ENCODE data around the gene MAEA.
"Not testable (repeated sequence)": the region's sequence is repeated elsewhere in the genome, so short reads cannot be mapped to it uniquely, and the experiment has no call there.

The MAEA gene

DNA sequence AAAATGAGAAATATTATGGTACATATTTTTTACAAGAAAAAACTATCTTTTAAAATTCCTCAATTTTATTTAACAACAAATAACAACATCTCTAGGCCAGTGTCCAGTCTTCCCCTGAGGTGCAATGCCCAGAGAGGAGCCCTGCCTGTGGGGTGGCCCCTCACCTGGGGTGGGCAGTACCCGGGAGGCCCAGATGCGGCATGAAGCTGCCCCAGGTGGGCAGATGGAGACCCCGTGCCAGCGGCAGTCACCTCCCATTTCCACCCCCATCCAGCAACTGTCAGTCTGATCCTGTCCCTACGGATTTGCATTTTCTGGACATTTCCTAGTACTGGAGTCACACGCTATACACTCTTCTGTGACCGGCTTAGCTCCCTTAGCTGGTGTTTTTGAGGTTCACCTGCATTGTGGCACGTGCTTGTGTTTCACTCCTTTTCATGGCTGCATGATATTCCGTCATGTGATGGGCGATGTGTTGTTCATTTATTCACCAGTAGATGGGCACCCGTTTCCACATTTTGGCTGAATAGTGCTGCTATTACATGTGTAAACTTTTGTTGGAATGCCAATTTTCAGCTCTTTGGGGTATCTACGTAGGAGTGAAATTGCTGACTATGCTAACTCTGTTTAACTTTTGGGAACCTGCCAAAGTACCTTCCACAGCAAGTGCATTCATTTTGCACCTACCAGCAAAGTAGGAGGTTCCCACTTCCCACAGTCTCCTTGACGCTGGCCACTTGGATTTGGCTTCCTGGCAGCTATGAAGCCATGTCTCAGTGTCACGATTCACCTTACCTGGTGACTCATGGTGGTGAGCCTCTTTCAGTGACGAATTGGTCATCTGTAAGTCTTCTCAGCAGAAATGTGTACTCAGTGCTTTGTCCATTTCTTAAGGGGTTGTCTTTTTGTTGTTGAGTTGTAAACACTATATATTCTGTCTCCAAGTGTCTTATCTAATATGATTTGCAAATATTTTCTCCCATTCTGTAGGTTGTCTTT, 11.7 kb upstream of the MAEA start:
- in situ Hi-C loops (cut with MboI; ENCODE audit: low sequenced_read_pairs) = no loop called here

DNA sequence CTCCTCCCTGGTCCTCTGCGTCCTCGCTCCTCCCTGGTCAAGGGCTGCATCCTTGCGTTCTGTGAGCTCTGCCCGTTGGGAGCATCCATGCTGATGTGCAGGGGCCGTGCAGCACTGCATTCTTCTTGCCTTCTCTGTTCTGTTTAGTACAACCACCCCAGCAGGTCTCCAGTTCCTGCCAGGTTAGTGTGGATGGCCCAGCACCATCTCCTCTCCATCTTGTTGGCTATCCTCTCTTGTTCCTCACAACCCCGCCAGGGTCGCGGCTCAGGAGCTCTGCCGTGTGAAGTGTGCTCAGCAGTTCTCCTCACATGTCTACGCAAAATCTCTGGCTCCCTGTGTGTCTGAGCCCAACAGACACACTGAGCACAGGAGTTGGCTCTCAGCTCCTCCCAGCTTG, 10.4 kb upstream of the MAEA start:
- in situ Hi-C loops (cut with MboI; ENCODE audit: low sequenced_read_pairs) = no loop called here

DNA sequence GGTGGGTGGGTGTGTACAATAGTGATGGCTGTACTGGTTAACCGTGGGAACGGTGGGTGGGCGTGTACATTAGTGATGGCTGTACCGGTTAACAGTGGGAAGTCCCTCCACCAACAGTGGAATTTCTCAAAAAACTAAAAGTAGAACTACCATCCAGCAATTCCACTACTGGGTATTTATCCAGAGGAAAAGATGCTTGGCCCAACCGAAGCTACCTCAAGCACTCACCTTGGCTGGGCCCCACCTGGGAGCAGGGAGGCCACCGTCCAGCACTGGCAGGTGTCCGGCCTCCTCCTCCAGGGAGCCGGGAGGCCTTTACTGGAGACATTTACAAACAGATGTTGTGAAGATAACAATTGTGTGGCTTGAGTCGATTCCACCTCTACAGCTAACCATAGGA, 6.0 kb upstream of the MAEA start:
- in situ Hi-C loops (cut with MboI; ENCODE audit: low sequenced_read_pairs) = no loop called here

DNA sequence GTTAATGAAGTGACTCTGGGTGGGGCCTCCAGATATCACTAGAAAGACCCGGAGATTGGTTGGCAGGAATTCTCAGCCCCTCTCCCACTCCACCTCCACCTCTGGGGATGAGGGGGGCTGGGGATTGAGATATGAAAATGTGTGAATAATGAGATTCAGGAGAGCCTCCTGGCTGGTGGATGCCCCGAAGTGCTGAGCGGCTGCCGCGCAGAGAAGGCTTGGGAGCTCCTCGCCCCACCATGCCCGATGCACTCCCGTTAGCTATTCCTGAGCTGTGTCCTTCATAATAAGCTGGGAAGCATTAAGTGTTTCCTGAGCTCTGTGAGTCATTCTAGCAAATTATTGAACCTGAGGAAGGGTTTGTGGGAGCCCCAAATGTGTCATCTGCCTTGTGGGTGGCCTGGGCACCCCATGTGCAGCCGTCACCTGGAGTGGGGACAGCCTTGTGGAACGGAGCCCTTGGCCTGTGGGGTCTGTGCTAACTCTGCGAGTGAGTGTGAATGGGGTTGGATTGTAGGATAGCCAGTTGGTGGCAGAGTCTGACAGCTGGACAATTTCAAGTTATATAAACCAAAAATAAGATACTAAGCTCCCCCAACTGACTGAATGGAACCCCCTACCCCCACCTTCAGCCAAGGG, 4.4 kb upstream of the MAEA start:
- in situ Hi-C loops (cut with MboI; ENCODE audit: low sequenced_read_pairs) = no loop called here

DNA sequence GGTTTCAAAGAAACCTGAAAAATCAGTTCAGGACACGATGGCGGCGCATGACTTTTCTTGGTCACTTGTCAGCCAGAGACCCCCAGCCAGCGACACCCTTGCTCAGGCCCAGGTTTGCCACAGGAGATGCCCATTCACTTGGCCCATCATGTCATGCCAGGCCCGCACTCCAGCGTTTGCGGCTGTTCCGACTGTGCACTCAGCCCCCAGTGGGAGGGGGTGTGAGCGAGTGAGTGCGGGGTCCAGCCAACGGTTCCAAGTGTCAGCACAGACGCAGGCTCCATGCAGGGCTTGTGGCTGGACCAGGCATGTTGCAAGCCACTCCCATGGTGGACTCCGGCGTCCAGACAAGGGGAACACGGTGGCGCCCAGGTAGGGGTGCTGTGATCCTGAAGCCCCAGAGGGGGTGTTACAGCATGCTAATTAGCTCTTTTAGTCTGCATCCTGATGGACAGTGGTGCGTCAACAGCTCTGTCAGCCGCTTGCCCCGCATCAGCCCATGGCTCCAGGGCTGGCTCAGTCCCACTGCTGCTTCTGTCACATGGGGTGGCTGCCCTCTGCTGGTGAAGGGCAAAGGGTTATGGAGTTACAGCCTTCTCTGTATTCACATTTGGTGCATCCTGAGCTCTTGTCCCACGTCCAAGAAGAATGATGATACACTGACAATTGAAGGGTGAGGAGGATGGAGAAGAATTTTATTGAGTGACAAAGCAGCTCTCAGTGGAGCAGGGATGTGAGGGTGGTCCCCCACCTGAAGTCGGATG, 3.7 kb upstream of the MAEA start:
- in situ Hi-C loops (cut with MboI; ENCODE audit: low sequenced_read_pairs) = no loop called here

DNA sequence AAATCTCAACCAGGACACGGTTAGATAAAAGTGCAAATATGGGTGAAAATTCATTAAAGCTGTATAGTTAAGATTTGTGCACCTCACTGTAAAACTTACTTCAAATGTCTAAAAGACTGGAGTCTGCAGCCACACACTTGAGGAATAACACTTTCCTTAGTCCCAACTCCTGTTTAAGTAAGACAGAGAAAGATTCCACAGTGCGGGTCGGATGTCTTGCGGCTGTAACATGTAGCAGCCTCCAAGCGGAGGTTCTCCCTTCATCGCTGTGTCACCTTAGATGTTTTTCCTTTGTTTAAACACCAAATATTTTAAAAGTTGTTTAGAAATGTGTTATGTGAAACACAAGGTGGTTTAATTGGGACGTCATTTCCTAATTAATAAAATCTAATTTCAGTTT, 905 bp upstream of the MAEA start:
- in situ Hi-C loops (cut with MboI; ENCODE audit: low sequenced_read_pairs) = no loop called here

DNA sequence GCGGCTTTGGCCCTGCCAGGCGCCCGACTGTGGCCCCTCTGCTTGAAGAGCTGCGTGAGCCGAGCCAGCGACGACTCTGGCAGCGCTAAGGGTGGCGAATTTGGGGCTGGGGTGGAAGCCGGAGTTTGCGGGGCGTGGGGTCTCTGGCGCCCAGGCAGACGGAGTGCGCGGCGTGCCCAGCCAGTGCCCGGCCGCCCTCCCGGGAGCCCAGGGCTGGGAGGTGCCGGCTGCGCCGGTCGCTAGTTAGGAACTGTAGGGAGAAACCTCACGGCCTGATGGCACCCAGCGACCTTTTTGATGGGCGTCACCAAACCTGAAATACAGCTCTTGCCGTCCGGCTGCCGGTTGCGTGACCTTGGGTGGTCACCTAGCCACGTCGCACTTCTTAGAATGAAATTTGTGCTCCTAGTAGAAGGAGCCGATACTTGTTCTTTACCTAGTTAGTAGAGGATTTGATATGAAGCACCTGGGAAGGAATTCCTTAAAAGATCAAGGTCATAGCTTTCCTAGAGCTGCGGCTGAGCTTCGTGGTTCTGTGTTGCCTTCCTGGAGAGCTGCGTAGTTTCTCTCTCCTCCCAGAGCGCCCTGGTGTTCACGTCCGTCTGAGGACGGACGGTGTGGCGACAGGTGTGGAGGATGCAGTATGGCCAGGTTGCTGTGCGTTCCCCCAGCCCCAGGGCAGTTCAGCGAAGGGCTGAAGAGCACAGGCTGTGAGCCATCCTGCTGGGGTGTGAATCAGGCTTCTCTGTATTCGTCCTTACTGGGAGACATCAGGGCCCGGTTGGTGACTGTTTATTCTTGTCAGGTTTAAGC, 680 bp downstream of the MAEA start:
- in situ Hi-C loops (cut with MboI; ENCODE audit: low sequenced_read_pairs) = no loop called here

DNA sequence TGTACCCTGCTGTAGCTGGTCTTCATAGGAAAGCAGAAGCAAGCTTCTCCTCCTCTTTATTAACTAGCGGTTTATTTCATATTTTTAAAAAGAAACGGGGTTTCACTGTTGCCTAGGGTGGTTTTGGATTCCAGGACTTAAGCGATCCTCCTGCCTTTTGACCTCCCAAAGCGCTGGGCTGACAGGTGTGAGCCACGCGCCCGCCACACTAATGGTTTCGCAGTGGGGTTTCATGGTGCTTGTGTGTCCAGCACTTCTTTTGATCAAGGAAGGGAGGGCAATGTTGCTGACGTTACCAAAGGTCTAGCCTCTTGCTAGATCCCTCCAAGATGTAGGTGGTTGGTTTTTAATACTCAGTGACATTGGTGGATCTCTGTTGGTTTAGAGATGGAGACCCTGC, 1.4 kb downstream of the MAEA start:
- in situ Hi-C loops (cut with MboI; ENCODE audit: low sequenced_read_pairs) = no loop called here

DNA sequence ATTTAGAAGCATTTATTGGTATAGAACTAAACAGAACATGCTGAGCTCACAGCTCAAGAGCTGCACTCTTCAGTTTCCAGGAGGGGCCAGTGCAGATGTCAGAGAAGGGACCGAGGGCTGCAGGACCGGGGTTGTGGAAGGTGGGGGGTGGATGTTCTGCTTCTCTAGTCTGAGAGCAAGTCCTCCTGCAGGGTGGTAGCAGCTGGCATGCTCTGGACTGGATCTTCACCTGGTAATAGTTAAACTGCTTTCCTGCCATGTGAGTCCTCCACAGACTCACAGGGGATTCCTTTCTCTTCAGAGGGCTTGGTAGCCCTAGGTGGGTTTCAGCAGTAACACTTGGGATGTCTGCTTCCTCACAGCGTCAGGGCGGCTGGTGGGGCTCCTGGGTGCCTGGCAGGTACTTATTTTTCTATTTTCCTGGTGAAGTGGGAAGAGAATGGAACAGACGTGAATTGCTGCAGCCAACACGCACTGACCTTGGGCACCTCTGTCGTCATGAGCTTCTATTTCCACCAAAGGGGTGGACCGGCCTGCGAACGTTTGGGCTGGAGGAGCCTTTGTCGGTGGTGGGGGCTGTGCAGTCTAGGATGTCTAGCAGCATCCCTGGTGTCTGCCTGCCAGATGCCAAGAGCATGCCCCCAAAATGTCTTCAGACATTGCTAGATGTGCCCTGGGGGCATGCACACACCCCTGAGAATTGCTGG, 2.5 kb downstream of the MAEA start:
- in situ Hi-C loops (cut with MboI; ENCODE audit: low sequenced_read_pairs) = no loop called here

DNA sequence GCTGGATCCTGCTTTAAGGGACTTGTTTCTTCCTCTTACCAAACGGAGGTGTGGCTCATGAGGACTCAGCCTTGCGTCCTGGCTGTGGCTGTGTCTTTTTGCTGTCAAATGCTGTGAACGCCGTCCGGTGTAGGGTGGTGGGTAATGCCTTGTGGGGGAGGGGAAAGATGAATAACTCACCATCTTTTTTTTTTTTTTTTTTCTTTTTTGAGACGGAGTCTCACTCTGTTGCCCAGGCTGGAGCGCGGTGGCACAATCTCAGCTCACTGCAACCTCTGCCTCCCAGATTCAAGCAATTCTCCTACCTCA, 3.0 kb downstream of the MAEA start:
- in situ Hi-C loops (cut with MboI; ENCODE audit: low sequenced_read_pairs) = not testable (repeated sequence)

DNA sequence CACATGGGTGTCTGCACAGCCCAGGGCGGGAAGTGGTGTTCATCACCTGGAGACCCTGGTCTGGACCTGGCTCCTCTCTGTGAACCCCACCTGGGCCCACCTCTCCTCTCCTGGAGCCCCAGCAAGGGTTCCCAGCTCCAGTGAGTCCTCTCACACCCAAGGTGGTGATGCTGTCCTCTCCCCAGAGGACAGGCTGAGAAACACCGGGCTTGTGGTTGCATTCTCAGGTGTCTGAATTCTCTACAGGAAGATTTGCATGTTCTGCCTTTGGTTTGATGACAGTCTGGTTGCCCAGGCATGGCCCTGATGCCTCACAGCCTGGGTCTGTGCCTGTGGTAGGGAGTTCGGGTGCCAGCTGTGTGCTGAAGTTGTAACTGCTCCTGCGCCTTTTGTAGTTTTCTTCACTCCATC, 3.8 kb downstream of the MAEA start:
- in situ Hi-C loops (cut with MboI; ENCODE audit: low sequenced_read_pairs) = no loop called here

DNA sequence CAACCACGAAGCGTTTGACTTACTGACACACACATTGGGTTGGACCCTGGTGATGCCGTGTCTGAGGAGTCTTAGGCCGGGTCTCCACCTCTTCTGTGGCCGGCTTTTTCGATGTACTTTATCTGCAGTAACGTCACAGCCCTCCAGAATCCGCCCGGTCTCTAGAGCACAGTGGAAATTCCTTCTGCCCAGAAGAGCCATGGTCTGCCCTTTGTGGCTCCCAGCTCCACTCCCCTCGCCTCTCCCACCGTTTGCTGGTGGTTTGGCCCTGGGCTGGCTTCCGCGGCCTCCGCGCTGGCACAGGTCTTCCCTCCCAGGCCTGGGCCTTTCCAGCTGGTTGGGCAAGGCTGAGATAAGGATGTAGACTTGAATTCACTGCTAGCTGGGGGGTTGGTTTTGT, 4.3 kb downstream of the MAEA start:
- in situ Hi-C loops (cut with MboI; ENCODE audit: low sequenced_read_pairs) = no loop called here

DNA sequence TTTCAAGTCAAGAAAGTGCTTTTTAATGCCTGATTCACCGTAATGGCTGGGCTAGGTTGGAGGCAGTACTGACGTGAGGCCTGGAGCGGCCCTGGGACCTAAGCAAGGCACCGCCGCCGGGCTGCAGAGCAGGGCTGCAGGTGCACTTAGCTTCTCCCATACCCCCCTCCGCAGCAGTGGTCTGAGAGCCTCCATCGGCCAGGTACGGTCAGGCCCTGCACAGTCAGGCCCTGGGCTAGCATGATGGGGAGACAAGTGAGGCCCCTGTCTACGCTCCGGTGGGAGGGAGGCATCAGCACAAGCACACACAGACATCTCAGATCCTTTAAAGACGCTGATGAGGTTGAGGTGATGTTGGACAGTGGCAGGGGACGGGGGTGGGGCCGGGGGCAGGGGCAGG, 4.7 kb downstream of the MAEA start:
- in situ Hi-C loops (cut with MboI; ENCODE audit: low sequenced_read_pairs) = no loop called here

DNA sequence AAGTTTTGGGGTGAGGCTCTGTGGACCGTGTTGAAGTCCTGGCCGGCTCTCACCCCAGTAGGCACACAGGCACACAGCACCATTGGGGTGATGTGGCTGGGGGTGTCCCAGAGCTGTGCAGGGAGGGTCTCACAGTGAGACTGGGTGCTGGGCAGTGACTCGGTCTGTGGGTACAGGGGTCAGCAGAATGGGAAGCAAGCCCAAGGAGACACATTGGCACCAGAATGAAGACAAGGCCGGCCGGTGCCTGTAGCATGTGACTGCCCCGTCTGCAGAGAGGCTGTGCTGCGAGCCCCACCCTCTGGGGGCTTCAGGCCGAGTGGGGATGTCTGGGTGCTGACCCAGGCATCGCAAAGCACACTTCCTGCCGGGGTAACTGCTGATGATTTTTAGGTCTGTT, 5.2 kb downstream of the MAEA start:
- in situ Hi-C loops (cut with MboI; ENCODE audit: low sequenced_read_pairs) = no loop called here

DNA sequence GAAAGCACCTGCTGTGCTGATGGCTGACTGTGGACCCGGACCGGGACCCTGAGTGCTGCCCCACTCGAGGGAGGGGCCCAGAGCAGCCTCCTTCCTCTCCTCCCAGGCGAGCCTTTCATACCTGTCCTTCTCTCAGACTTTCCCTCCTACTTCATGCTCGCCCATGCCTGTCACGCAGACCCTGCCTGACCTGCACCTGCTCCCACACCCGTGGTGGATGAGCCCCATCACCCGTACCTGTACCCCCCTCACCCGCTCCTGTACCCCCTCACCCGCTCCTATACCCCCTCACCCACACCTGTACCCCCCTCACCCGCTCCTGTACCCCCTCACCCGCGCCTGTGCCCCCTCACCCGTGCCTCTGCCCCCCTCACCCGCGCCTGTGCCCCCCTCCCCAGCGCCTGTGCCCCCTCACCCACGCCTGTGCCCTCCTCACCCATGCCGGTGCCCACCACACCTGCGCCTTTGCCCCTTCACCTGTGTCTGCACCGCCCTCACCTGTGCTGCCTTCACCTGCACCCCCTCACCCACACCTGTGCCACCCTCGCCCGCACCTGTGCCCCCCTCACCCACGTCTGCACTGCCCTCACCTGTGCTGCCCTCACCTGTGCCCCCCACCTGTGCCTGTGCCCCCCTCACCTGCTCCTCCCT, 5.8 kb downstream of the MAEA start:
- in situ Hi-C loops (cut with MboI; ENCODE audit: low sequenced_read_pairs) = no loop called here

DNA sequence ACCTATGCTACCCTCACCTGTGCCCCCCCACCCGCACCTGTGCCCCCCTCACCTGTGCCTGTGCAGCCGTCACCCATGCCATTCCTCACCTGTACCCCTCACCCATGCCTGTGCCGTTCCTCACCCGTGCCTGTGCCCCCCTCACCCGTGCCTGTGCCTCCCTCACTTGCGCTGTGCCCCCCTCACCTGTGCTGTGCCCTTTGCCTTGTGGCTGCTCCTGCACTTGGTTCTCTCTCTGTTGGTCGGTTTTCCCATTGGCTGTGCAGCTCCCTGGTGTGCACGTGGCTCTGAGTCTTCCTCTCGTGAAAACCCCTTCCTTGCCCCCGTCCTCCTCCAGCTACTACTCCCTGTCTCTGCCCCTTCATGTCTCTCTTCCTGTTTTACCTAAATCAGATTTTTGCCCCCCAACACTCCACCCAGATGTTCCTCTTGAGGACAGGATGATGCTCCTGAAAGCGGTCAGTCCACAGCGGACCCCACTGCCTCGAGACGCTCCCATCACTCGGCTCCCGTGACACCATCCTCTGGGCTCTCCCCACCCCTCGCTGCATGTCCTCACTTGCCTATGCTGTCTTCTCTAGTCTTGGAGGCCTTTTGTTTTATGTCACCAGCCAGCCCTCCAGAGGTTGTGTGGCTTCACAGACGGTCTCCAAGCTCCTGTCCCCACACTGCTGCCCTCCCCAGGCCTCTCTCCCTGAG, 6.8 kb downstream of the MAEA start:
- in situ Hi-C loops (cut with MboI; ENCODE audit: low sequenced_read_pairs) = no loop called here

DNA sequence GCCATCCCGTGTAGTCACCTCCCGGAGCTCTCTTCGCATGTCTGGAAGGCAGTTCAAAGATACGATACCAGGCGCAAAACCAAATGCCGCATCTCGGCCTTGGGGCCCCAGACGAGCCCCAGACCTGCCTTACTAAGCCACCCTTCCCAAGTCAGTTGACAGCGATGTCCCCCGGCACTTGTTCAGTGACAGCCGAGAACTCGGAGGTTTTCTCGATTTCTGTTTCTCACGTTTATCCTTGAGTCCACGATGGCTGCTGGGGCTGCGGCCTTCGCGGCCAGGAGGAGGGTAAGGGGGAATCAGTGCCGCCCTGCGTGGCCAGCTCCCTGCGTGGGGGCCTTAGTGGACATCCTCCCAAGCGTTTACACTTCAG, 7.3 kb downstream of the MAEA start:
- in situ Hi-C loops (cut with MboI; ENCODE audit: low sequenced_read_pairs) = no loop called here

DNA sequence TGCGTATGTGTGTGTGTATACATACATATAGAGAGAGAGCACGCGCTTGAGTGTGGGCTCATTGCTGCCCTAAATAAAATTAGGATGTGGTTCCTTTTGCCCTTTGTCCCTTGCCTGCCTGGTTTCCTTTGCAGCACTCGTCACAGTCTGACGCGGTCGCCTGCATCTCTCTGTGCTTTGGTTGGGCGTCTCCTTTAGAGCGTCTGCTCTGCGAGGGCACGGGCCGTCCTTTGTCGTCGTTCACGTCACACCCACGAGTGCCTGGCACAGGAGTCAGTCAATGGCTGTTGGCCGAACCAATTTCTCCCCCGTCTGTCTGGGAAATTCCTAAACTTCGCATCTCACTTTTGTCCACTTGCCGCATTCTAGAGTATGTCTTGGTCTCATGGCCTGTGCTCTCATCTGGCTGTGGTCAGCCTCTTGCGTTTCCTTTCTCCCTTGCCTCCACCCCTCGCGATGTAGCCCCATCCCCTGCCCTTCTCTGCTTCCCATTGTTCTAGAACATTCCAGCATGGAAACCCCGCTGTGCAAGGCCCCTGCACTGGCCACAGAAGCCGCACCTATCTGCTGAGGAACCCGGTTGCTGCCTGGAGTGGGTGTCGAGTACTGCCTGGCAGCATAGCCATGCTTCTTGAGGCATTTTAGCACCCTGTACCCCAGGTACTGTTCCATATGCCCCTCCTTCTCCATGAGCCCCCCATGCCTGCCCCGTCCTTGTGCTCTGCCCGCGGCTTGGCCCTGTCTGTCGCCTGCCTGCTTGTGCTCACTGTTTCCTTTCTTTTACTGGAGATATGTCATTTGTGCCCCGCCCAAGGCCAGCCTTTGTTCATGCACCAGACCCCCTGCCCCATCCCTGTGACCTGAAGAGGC, 8.0 kb downstream of the MAEA start:
- in situ Hi-C loops (cut with MboI; ENCODE audit: low sequenced_read_pairs) = no loop called here

Measured in HL-60/S4 (cell line).